ENCODE results near the gene GATC.

DNA sequence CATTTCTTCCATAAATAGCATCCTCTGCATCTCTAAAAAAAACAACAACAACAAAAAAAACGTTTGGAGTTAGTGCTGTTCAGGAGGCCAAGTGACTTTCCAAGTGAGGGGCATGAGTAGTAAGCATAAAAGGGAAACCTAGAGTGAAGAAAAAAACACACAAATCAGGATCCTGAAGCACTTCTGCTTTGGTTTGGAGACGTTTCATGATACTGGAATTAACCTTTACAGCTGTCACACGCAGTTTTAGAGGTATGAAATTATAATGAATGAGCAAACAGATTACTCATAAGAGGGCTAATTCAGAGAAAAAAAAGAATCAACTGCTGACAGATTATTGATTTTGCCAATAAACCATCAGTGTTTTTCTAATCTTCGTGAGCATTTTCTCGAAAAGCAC is 19.5 kb downstream of the GATC start:
- TF ChIP-seq, protein P1, sequence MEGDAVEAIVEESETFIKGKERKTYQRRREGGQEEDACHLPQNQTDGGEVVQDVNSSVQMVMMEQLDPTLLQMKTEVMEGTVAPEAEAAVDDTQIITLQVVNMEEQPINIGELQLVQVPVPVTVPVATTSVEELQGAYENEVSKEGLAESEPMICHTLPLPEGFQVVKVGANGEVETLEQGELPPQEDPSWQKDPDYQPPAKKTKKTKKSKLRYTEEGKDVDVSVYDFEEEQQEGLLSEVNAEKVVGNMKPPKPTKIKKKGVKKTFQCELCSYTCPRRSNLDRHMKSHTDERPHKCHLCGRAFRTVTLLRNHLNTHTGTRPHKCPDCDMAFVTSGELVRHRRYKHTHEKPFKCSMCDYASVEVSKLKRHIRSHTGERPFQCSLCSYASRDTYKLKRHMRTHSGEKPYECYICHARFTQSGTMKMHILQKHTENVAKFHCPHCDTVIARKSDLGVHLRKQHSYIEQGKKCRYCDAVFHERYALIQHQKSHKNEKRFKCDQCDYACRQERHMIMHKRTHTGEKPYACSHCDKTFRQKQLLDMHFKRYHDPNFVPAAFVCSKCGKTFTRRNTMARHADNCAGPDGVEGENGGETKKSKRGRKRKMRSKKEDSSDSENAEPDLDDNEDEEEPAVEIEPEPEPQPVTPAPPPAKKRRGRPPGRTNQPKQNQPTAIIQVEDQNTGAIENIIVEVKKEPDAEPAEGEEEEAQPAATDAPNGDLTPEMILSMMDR (IDR thresholded peaks at IDR 0.05): no peak
- TF ChIP-seq EP300 (IDR thresholded peaks at IDR 0.05) (no peak), POLR2A (IDR thresholded peaks at IDR 0.05) (no peak)
